Right lobe of liver (tissue), 6 donors: ENCODE measurements around the gene TAP2. TPM values are rescaled to one million over a fixed set of nuclear protein-coding genes. Genes with fewer than 3 reads are reported as not detected.

Source experiments
- ATAC-seq, 4 donors: fragments of 200-7000 bp; cut with Tn5 transposase; one replicate each; pipeline ENCODE4 v1.9.1; 2020; ENCODE audit warnings: mild to moderate bottlenecking in 4 of 4, moderate library complexity in 4 of 4
- DNase-seq, 3 donors: peaks; one replicate each; pipeline ENCODE4 v3.0.0-alpha.2; 2020
- H3K27ac ChIP-seq, 3 donors: fragments of 200-600 bp; one replicate each; pipeline ENCODE4 v1.8.0; 2022
- H3K27me3 ChIP-seq, 2 donors: fragments of 200-600 bp; one replicate each; pipeline ENCODE4 v1.8.0; 2022
- H3K36me3 ChIP-seq, 4 donors: fragments of 200-600 bp; sonication (generic) in 1 of 4; one replicate each; pipeline versions ENCODE4 v1.5.1 to v1.8.0; 2017 to 2022; ENCODE audit warnings: control low read depth in 1 of 4
- H3K4me1 ChIP-seq, 4 donors: fragments of 200-600 bp; sonication (generic) in 1 of 4; one replicate each; pipeline versions ENCODE4 v1.5.1 to v1.8.0; 2017 to 2022; ENCODE audit warnings: control low read depth in 1 of 4
- H3K4me3 ChIP-seq, 3 donors: fragments of 200-600 bp; one replicate each; pipeline ENCODE4 v1.8.0; 2022
- H3K9me3 ChIP-seq, 4 donors: fragments of 200-600 bp; sonication (generic) in 1 of 4; one replicate each; pipeline versions ENCODE4 v1.5.1 to v1.8.0; 2017 to 2022; ENCODE audit warnings: control low read depth in 1 of 4
- CTCF ChIP-seq, 4 donors: fragments of 200-600 bp in 3 of 4; fragments of 450-650 bp in 1 of 4; IDR thresholded peaks; one replicate each; pipeline versions ENCODE4 v1.5.1 to v1.8.0; 2016 to 2022; ENCODE audit warnings: antibody characterized with exemption in 4 of 4, mild to moderate bottlenecking in 2 of 4
- POLR2A ChIP-seq: fragments of 450-650 bp; IDR thresholded peaks from one replicate; pipeline ENCODE4 v1.6.1; 2017; ENCODE audit warnings: antibody characterized with exemption, mild to moderate bottlenecking
- WGBS: methylation state at CpG from one replicate; pipeline ENCODE4 v1.1.6; 2018; ENCODE audit warnings: low coverage, low lambda C conversion rate; ENCODE audit not compliant: insufficient coverage; ENCODE audit errors: missing lambda C conversion rate; 5-methylcytosine and 5-hydroxymethylcytosine counted together
- intact Hi-C, 2 donors: fragments of 100-400 bp; cut with DNase I; formaldehyde crosslinking; loops; one replicate each; pipeline versions ENCODE4 v1.11.2 to v1.14.1; 2022
- total RNA-seq, 6 experiments: library from RNA; depleted of rRNA in 2 of 6; stranded (reverse); fragments of >200 nt in 2 of 6; fragmentation: NEBNext Ultra II Directional in 3 of 6; extraction: Animal tissue kit (Norgen Biotek cat#: 25700) in 3 of 6; gene quantifications; one replicate each; pipeline versions ENCODE4 v1.1.0 to v1.2.4, GENCODE V29; 2016 to 2023
- donor health status: DM: no; HTN: yes; CAD: no.
- donor health status: DM: no; HTN: no; CAD: no.
- donor health status: DM: no; HTN: no; CAD: no.
- donor health status: DM: no; HTN: yes; CAD: no.
- donor health status: DM: no; HTN: yes; CAD: no.

TAP2 gene
- total RNA-seq, 6 experiments from 2014 or later = 8.8 to 20.2 (median 15.9) TPM

- H3K27me3 ChIP-seq = no peaks in the 10 kb centered on the region
- H3K4me1 ChIP-seq = no peaks in the 10 kb centered on the region
Measured at GRCh38 chr6:32819729-32820128, 18.8 kb downstream of the TAP2 start.

GRCh38 chr6:32818867-32819266 lies 19.7 kb downstream of the TAP2 start:
- Histone ChIP-seq H3K27ac (no peak overlapping the region), H3K4me3 (no peak overlapping the region), H3K9me3 (no peaks in the 10 kb centered on the region), H3K4me1 (no peaks in the 10 kb centered on the region), H3K36me3 (no peaks in the 10 kb centered on the region), H3K27me3 (no peaks in the 10 kb centered on the region)
- intact Hi-C loops = no loop called here
- WGBS = 43% methylated on average over 2 of the region's 2 CpGs
- DNase-seq = no peak
- no peak for ATAC-seq
- no peak for TF ChIP-seq POLR2A
- no peak for TF ChIP-seq CTCF (IDR thresholded peaks at IDR 0.05)

More at GRCh38 chr6:32819729-32820128, 18.8 kb downstream of the TAP2 start:
- DNase-seq (no peak), ATAC-seq (no peak)
- no peak overlapping the region for H3K4me3 ChIP-seq
- no peak overlapping the region for H3K27ac ChIP-seq
- TF ChIP-seq POLR2A = no peak
- no peak for TF ChIP-seq CTCF (IDR thresholded peaks at IDR 0.05)
- WGBS = 42% methylated on average over 2 of the region's 3 CpGs
- intact Hi-C loops = no loop called here
- H3K9me3 ChIP-seq = no peaks in the 10 kb centered on the region
- no peaks in the 10 kb centered on the region for H3K36me3 ChIP-seq

- H3K27ac ChIP-seq = no peak within 1 kb of the TSS
- DNase-seq = no peak
Measured at GRCh38 chr6:32816746-32817204, 21.8 kb downstream of the TAP2 start, which contains the start of gene HLA-DOB. Gene HLA-DOB (minus strand): TSS chr6:32817002. CDS start chr6:32816951, 51 bp downstream.

GRCh38 chr6:32815996-32816395 lies 22.5 kb downstream of the TAP2 start:
- H3K27ac ChIP-seq = no peak overlapping the region
- TF ChIP-seq POLR2A (no peak), CTCF (IDR thresholded peaks at IDR 0.05) (no peak)
- no peak for DNase-seq
- no peaks in the 10 kb centered on the region for H3K27me3 ChIP-seq
- 75% methylated on average over 2 of the region's 2 CpGs for WGBS
- no peaks in the 10 kb centered on the region for H3K36me3 ChIP-seq
- intact Hi-C loops = no loop called here
- H3K4me3 ChIP-seq = no peak overlapping the region
- no peaks in the 10 kb centered on the region for H3K4me1 ChIP-seq
- no peaks in the 10 kb centered on the region for H3K9me3 ChIP-seq
- no peak for ATAC-seq

More at GRCh38 chr6:32816746-32817204, 21.8 kb downstream of the TAP2 start, which contains the start of gene HLA-DOB:
- intact Hi-C loops = no loop called here
- H3K27me3 ChIP-seq = no peaks in the 10 kb centered on the region
- H3K36me3 ChIP-seq = no peaks in the 10 kb centered on the region
- no peaks in the 10 kb centered on the region for H3K4me1 ChIP-seq
- no peak within 1 kb of the TSS for H3K4me3 ChIP-seq
- WGBS = 41% methylated on average over 3 of the region's 3 CpGs
- no peaks in the 10 kb centered on the region for H3K9me3 ChIP-seq
- ATAC-seq = peak in 2 of 4 donors; percentile 57 to 80
- TF ChIP-seq POLR2A (no peak), CTCF (IDR thresholded peaks at IDR 0.05) (no peak)
